Mesodermal cell (in vitro differentiated cells): ENCODE results near the gene ZFP62.

Source experiments
- H3K27ac ChIP-seq: 2 replicates; pipeline ENCODE4 v1.7.0; 2013; ENCODE audit warnings: mild to moderate bottlenecking, low read depth, low read length, moderate library complexity; ENCODE audit not compliant: severe bottlenecking
- H3K36me3 ChIP-seq: 2 replicates; pipeline ENCODE4 v1.7.1; 2013; ENCODE audit warnings: mild to moderate bottlenecking, low read length, moderate library complexity; ENCODE audit not compliant: control insufficient read depth, insufficient read depth
- H3K4me1 ChIP-seq: one replicate; pipeline ENCODE4 v1.7.1; 2013; ENCODE audit warnings: mild to moderate bottlenecking, low read length; ENCODE audit not compliant: insufficient read depth, control insufficient read depth, poor library complexity, severe bottlenecking
- H3K4me3 ChIP-seq: 2 replicates; pipeline ENCODE4 v1.7.0; 2013; ENCODE audit warnings: low read length, control low read depth, mild to moderate bottlenecking; ENCODE audit not compliant: insufficient read depth, poor library complexity, severe bottlenecking; ENCODE audit errors: extremely low read depth
- H3K9me3 ChIP-seq: 2 replicates; pipeline ENCODE4 v1.7.1; 2013; ENCODE audit warnings: mild to moderate bottlenecking, low read length, moderate library complexity; ENCODE audit not compliant: control insufficient read depth
- WGBS, 2 experiments: methylation state at CpG; one replicate each; pipeline ENCODE4 v1.1.5; 2013; ENCODE audit warnings: missing lambda C conversion rate in 2 of 2; ENCODE audit not compliant: insufficient coverage in 2 of 2; 5-methylcytosine and 5-hydroxymethylcytosine counted together

The ZFP62 gene

GRCh38 chr5:180848265-180848664 lies 12.8 kb downstream of the ZFP62 start:
- WGBS, 2 experiments, result 67 to 100% methylated on average over 1 of the region's 1 CpG
- Histone ChIP-seq H3K9me3 (peaks cover 49% of the 10 kb centered on the region), H3K4me1 (no peaks in the 10 kb centered on the region), H3K4me3 (no peak overlapping the region), H3K27ac (no peak overlapping the region), H3K36me3 (peaks cover 67% of the 10 kb centered on the region)

GRCh38 chr5:180847026-180847425 lies 14.1 kb downstream of the ZFP62 start:
- no peaks in the 10 kb centered on the region for H3K4me1 ChIP-seq
- H3K4me3 ChIP-seq, result no peak overlapping the region
- peaks cover 49% of the 10 kb centered on the region for H3K9me3 ChIP-seq
- WGBS, 2 experiments, result 50% methylated on average over 2 of the region's 3 CpGs
- no peak overlapping the region for H3K27ac ChIP-seq
- peaks cover 58% of the 10 kb centered on the region for H3K36me3 ChIP-seq

GRCh38 chr5:180844858-180845257 lies 16.2 kb downstream of the ZFP62 start:
- WGBS, 2 experiments, result 100% methylated on average over 1 of the region's 1 CpG; no CpG with 5 or more reads in 1 of the 2 experiments
- peaks cover 37% of the 10 kb centered on the region for H3K36me3 ChIP-seq
- no peaks in the 10 kb centered on the region for H3K4me1 ChIP-seq
- H3K4me3 ChIP-seq, result no peak overlapping the region
- peaks cover 31% of the 10 kb centered on the region for H3K9me3 ChIP-seq
- no peak overlapping the region for H3K27ac ChIP-seq

GRCh38 chr5:180844432-180844831 lies 16.6 kb downstream of the ZFP62 start:
- no peaks in the 10 kb centered on the region for H3K4me1 ChIP-seq
- peaks cover 26% of the 10 kb centered on the region for H3K9me3 ChIP-seq
- peaks cover 32% of the 10 kb centered on the region for H3K36me3 ChIP-seq
- H3K27ac ChIP-seq, result no peak overlapping the region
- 33 to 43% methylated on average over 1 to 2 of the region's 3 CpGs for WGBS, 2 experiments
- H3K4me3 ChIP-seq, result no peak overlapping the region

GRCh38 chr5:180839935-180840334 lies 21.1 kb downstream of the ZFP62 start:
- H3K4me3 ChIP-seq, result no peak overlapping the region
- H3K4me1 ChIP-seq, result no peaks in the 10 kb centered on the region
- no peak overlapping the region for H3K27ac ChIP-seq
- 90 to 100% methylated on average over 3 of the region's 3 CpGs for WGBS, 2 experiments
- H3K9me3 ChIP-seq, result no peaks in the 10 kb centered on the region
- no peaks in the 10 kb centered on the region for H3K36me3 ChIP-seq

- WGBS, 2 experiments, result 91 to 95% methylated on average over 2 of the region's 2 CpGs
- Histone ChIP-seq H3K9me3 (no peaks in the 10 kb centered on the region), H3K36me3 (peaks cover 4% of the 10 kb centered on the region), H3K27ac (no peak overlapping the region), H3K4me3 (no peak overlapping the region), H3K4me1 (no peaks in the 10 kb centered on the region)
These were observed 21.8 kb downstream of the ZFP62 start for GRCh38 chr5:180839227-180839626.

- Histone ChIP-seq H3K36me3 (peaks cover 4% of the 10 kb centered on the region), H3K9me3 (no peaks in the 10 kb centered on the region), H3K4me3 (no peak overlapping the region), H3K27ac (no peak overlapping the region), H3K4me1 (no peaks in the 10 kb centered on the region)
- WGBS, 2 experiments, result 80 to 93% methylated on average over 2 of the region's 4 CpGs
These were observed 23.6 kb downstream of the ZFP62 start for GRCh38 chr5:180837478-180837877.

GRCh38 chr5:180832638-180833068 lies 28.4 kb downstream of the ZFP62 start:
- Histone ChIP-seq H3K36me3 (peaks cover 15% of the 10 kb centered on the region), H3K27ac (no peak overlapping the region), H3K4me1 (no peaks in the 10 kb centered on the region), H3K9me3 (peaks cover 18% of the 10 kb centered on the region), H3K4me3 (no peak overlapping the region)
- 67 to 94% methylated on average over 1 to 2 of the region's 2 CpGs for WGBS, 2 experiments

GRCh38 chr5:180831139-180832093 lies 29.7 kb downstream of the ZFP62 start:
- H3K9me3 ChIP-seq, result peaks cover 18% of the 10 kb centered on the region
- H3K36me3 ChIP-seq, result peaks cover 15% of the 10 kb centered on the region
- 6 to 7% methylated on average over 68 to 78 of the region's 80 CpGs for WGBS, 2 experiments
- H3K4me3 ChIP-seq, result peak overlapping the region; percentile 71
- peak overlapping the region; percentile 83 for H3K27ac ChIP-seq
- H3K4me1 ChIP-seq, result no peaks in the 10 kb centered on the region

- Histone ChIP-seq H3K4me1 (no peaks in the 10 kb centered on the region), H3K27ac (peak overlapping the region; percentile 83)
- WGBS, 2 experiments, result 42 to 46% methylated on average over 25 to 33 of the region's 35 CpGs
These were observed 30.6 kb downstream of the ZFP62 start for GRCh38 chr5:180830253-180831138.

More at GRCh38 chr5:180830253-180831138, 30.6 kb downstream of the ZFP62 start:
- Histone ChIP-seq H3K9me3 (peaks cover 18% of the 10 kb centered on the region), H3K4me3 (peak overlapping the region; percentile 71), H3K36me3 (peaks cover 15% of the 10 kb centered on the region)
